A673 (cell line): ENCODE data around the gene ATP8B1.

Experiments
- EZH2 ChIP-seq: fragments of 200-600 bp; sonication (generic); IDR thresholded peaks from 2 replicates; pipeline ENCODE4 v1.6.1; 2017; ENCODE audit warnings: borderline replicate concordance, low read depth, mild to moderate bottlenecking, mixed read lengths, antibody characterized with exemption, low read length; ENCODE audit not compliant: poor library complexity, severe bottlenecking
- TF ChIP-seq, protein P1 (sequence below): fragments of 300-800, 200-600 bp; sonication (generic); conservative IDR thresholded peaks from 2 replicates; pipeline ENCODE4 v1.5.1; 2017; ENCODE audit warnings: low read depth, mild to moderate bottlenecking, antibody characterized with exemption, low read length, moderate library complexity, mixed read lengths

DNA sequence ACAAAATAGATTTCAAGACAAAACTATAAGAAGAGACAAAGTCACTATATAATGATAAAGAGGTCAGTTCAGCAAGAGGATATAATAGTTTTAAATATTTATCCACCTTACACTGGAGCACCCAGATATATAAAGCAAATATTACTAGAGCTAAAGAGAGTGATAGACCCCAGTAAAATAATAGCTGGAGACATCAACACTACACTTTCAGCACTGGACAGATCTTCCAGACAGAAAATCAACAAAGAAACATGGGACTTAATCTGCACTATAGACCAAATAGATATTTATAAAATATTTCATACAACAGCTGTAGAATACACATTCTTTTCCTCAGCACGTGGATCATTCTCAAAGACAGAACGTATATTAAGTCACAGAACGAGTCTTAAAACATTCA lies 86.6 kb downstream of the ATP8B1 start:
- TF ChIP-seq, protein P1, sequence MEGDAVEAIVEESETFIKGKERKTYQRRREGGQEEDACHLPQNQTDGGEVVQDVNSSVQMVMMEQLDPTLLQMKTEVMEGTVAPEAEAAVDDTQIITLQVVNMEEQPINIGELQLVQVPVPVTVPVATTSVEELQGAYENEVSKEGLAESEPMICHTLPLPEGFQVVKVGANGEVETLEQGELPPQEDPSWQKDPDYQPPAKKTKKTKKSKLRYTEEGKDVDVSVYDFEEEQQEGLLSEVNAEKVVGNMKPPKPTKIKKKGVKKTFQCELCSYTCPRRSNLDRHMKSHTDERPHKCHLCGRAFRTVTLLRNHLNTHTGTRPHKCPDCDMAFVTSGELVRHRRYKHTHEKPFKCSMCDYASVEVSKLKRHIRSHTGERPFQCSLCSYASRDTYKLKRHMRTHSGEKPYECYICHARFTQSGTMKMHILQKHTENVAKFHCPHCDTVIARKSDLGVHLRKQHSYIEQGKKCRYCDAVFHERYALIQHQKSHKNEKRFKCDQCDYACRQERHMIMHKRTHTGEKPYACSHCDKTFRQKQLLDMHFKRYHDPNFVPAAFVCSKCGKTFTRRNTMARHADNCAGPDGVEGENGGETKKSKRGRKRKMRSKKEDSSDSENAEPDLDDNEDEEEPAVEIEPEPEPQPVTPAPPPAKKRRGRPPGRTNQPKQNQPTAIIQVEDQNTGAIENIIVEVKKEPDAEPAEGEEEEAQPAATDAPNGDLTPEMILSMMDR, result no peak
- TF ChIP-seq EZH2, result no peak
